Endodermal cell (in vitro differentiated cells): ENCODE data around the gene PNPT1. TPM values are rescaled to one million over a fixed set of nuclear protein-coding genes. Genes with fewer than 3 reads are reported as not detected.
"Not testable (repeated sequence)": the region's sequence is repeated elsewhere in the genome, so short reads cannot be mapped to it uniquely, and the experiment has no call there.

Experiments
- DNase-seq: peaks from one replicate; pipeline ENCODE4 v3.0.0-alpha.2; 2017
- H3K27ac ChIP-seq: 2 replicates; pipeline ENCODE4 v1.5.1; 2013; ENCODE audit warnings: mild to moderate bottlenecking, low read depth, low read length, moderate library complexity
- H3K27me3 ChIP-seq: 2 replicates; pipeline ENCODE4 v1.6.1; 2013; ENCODE audit warnings: mild to moderate bottlenecking, low read length, moderate library complexity; ENCODE audit not compliant: insufficient read depth, control insufficient read depth, poor library complexity, severe bottlenecking
- H3K36me3 ChIP-seq: 2 replicates; pipeline ENCODE4 v1.7.0; 2013; ENCODE audit warnings: mild to moderate bottlenecking, low read length, moderate library complexity; ENCODE audit not compliant: control insufficient read depth, insufficient read depth
- H3K4me1 ChIP-seq: one replicate; pipeline ENCODE4 v1.7.0; 2013; ENCODE audit warnings: low read length; ENCODE audit not compliant: control insufficient read depth, insufficient read depth
- H3K4me3 ChIP-seq: 2 replicates; pipeline ENCODE4 v1.5.1; 2013; ENCODE audit warnings: mild to moderate bottlenecking, low read length, moderate library complexity
- H3K9ac ChIP-seq: 2 replicates; pipeline ENCODE4 v1.6.1; 2013; ENCODE audit warnings: mild to moderate bottlenecking, low read length, moderate library complexity; ENCODE audit not compliant: poor library complexity, severe bottlenecking; ENCODE audit errors: extremely low read depth
- H3K9me3 ChIP-seq: 2 replicates; pipeline ENCODE4 v1.6.1; 2013; ENCODE audit warnings: mild to moderate bottlenecking, low read length, moderate library complexity; ENCODE audit not compliant: control insufficient read depth
- H3K27ac Mint-ChIP-seq: 2 replicates; pipeline ENCODE4 v1.8.0; 2020; ENCODE audit warnings: mixed read lengths
- H3K27me3 Mint-ChIP-seq: 2 replicates; pipeline ENCODE4 v1.8.0; 2021; ENCODE audit warnings: mild to moderate bottlenecking, mixed read lengths; ENCODE audit not compliant: insufficient read depth
- H3K36me3 Mint-ChIP-seq: 2 replicates; pipeline ENCODE4 v1.8.0; 2020; ENCODE audit warnings: low read depth, mixed read lengths
- H3K4me1 Mint-ChIP-seq: 2 replicates; pipeline ENCODE4 v1.8.0; 2020; ENCODE audit warnings: mixed read lengths
- H3K4me3 Mint-ChIP-seq: 2 replicates; pipeline ENCODE4 v1.8.0; 2020; ENCODE audit warnings: mild to moderate bottlenecking, moderate library complexity, mixed read lengths
- H3K9me3 Mint-ChIP-seq: 2 replicates; pipeline ENCODE4 v1.8.0; 2020; ENCODE audit warnings: mild to moderate bottlenecking, mixed read lengths
- CTCF ChIP-seq: fragments of 200-600 bp; sonication (generic); conservative IDR thresholded peaks from 2 replicates; pipeline ENCODE4 v1.5.0; 2021; ENCODE audit warnings: antibody characterized with exemption, mild to moderate bottlenecking
- WGBS, 2 experiments: methylation state at CpG; one replicate each; pipeline versions ENCODE4 v1.1.5 to v1.1.7; 2013; ENCODE audit warnings: missing lambda C conversion rate in 2 of 2, mixed read lengths in 1 of 2; ENCODE audit not compliant: insufficient coverage in 1 of 2, insufficient read length in 1 of 2; 5-methylcytosine and 5-hydroxymethylcytosine counted together
- total RNA-seq, 2 donors: library from RNA; stranded (reverse); fragmentation: NEBNext Ultra II Directional in 1 of 2; extraction: Animal tissue kit (Norgen Biotek cat#: 25700) in 1 of 2; gene quantifications; 2 replicates in 1 of 2; 3 replicates in 1 of 2; pipeline ENCODE4 v1.2.1, GENCODE V29; 2021

Gene PNPT1
- total RNA-seq, 2 donors from 2014 or later, result 42.1 TPM

- TF ChIP-seq CTCF, result no peak
- DNase-seq, result no peak
- no peak overlapping the region for H3K4me3 Mint-ChIP-seq
- no peaks in the 10 kb centered on the region for H3K9me3 Mint-ChIP-seq
- no peak overlapping the region for H3K27ac Mint-ChIP-seq
- peaks cover 49% of the 10 kb centered on the region for H3K36me3 Mint-ChIP-seq
- Histone ChIP-seq H3K36me3 (peaks cover 55% of the 10 kb centered on the region), H3K4me1 (no peaks in the 10 kb centered on the region), H3K9me3 (no peaks in the 10 kb centered on the region), H3K9ac (no peak overlapping the region), H3K27me3 (no peaks in the 10 kb centered on the region), H3K4me3 (no peak overlapping the region), H3K27ac (no peak overlapping the region)
- H3K4me1 Mint-ChIP-seq, result peaks cover 1% of the 10 kb centered on the region
- no peaks in the 10 kb centered on the region for H3K27me3 Mint-ChIP-seq
Measured at GRCh38 chr2:55601849-55602248, 91.8 kb downstream of the PNPT1 start.

DNA sequence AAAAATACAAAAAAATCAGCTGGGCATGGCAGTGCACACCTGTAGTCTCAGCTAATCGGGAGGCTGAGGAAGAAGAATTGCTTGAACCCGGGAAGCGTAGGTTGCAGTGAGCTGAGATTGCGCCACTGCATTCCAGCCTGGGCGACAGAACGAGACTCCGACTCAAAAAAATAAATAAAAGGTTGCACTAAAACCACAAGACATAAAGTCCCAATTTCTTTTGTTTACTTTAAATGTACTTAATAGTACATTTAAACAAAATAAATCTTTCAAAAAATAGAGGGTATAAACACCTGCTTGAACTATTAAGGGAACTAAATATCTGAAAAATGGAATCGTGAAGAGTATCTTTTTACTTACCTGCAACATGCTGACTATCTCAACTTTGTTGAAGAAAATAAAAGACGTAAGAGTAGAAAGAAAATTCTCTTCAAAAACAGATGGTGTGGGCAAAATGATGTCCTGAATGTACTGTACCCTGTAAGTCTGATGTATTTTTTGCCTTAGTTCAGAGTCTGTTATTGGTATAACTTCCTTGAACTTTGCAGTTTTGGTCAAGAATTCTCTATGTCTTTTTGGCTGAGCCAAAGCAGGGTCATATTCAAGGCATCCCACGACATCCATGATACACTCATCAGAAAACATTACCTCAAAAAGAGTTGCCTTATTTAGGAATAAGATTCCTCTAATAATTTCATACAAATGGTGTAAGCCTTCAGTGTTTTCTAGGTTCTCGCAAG, 95.4 kb downstream of the PNPT1 start:
- Histone ChIP-seq H3K4me1 (no peaks in the 10 kb centered on the region), H3K9ac (no peak overlapping the region), H3K36me3 (peaks cover 68% of the 10 kb centered on the region), H3K9me3 (no peaks in the 10 kb centered on the region), H3K27ac (no peak overlapping the region), H3K27me3 (no peaks in the 10 kb centered on the region), H3K4me3 (no peak overlapping the region)
- no peak overlapping the region for H3K4me3 Mint-ChIP-seq
- H3K27me3 Mint-ChIP-seq, result no peaks in the 10 kb centered on the region
- peaks cover 62% of the 10 kb centered on the region for H3K36me3 Mint-ChIP-seq
- H3K4me1 Mint-ChIP-seq, result no peaks in the 10 kb centered on the region
- no peak overlapping the region for H3K27ac Mint-ChIP-seq
- H3K9me3 Mint-ChIP-seq, result no peaks in the 10 kb centered on the region
- no peak for DNase-seq
- 94 to 100% methylated on average over 5 to 11 of the region's 11 CpGs for WGBS, 2 experiments
- no peak for TF ChIP-seq CTCF

DNA sequence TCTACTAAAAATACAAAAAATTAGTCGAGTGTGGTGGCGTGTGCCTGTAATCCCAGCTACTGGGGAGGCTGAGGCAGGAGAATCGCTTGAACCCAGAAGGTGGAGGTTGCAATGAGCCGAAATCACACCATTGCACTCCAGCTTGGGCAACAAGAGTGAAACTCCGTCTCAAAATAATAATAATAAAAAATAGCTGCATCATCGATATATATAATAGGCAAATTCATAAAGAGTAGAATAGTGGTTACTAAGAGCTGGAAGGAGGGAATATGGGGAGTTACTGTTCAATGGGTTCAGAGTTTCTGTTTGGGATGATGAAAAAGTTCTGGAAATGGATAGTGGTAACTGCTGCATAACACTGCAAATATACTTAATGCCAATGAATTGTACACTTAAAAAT, 96.8 kb downstream of the PNPT1 start:
- 92 to 99% methylated on average over 3 to 4 of the region's 6 CpGs for WGBS, 2 experiments
- not testable (repeated sequence) for H3K9me3 ChIP-seq, H3K4me1 Mint-ChIP-seq, H3K4me3 Mint-ChIP-seq, H3K4me3 ChIP-seq, H3K27ac ChIP-seq, H3K27me3 Mint-ChIP-seq, H3K9me3 Mint-ChIP-seq, H3K4me1 ChIP-seq, DNase-seq, H3K27ac Mint-ChIP-seq, H3K27me3 ChIP-seq, H3K9ac ChIP-seq
- H3K36me3 ChIP-seq, result peaks cover 58% of the 10 kb centered on the region
- H3K36me3 Mint-ChIP-seq, result peaks cover 48% of the 10 kb centered on the region

DNA sequence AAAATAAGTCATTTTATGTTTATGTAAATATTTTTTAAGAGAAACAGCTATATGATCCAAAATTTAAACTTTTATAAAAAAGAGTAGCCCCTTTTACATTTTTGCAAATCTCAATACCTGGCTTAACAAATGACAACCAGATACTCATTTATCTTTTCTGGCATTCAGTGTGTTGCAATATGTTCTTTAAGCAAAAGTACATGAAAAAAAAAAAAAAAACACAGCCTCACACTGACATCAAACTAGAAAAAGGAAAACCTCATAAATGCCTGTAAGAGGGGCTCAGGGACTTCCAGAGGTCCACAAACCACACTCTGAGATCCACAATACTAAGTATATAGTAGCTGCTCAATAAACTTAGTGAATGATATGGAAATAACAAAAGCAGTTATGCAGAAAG, 98.1 kb downstream of the PNPT1 start:
- H3K4me1 Mint-ChIP-seq, result no peaks in the 10 kb centered on the region
- H3K27me3 Mint-ChIP-seq, result no peaks in the 10 kb centered on the region
- H3K4me3 Mint-ChIP-seq, result no peak overlapping the region
- TF ChIP-seq CTCF, result no peak
- no peak overlapping the region for H3K27ac Mint-ChIP-seq
- Histone ChIP-seq H3K4me1 (no peaks in the 10 kb centered on the region), H3K9me3 (no peaks in the 10 kb centered on the region), H3K4me3 (no peak overlapping the region), H3K9ac (no peak overlapping the region), H3K27me3 (no peaks in the 10 kb centered on the region), H3K27ac (no peak overlapping the region), H3K36me3 (peaks cover 59% of the 10 kb centered on the region)
- DNase-seq, result no peak
- H3K36me3 Mint-ChIP-seq, result peaks cover 51% of the 10 kb centered on the region
- H3K9me3 Mint-ChIP-seq, result no peaks in the 10 kb centered on the region
